ENCODE measurements around the gene CNTNAP4. TPM values are rescaled to one million over a fixed set of nuclear protein-coding genes. Genes with fewer than 3 reads are reported as not detected.

Gene CNTNAP4
- total RNA-seq, 1 donor from 2014 or later, result 1.2 TPM

DNA sequence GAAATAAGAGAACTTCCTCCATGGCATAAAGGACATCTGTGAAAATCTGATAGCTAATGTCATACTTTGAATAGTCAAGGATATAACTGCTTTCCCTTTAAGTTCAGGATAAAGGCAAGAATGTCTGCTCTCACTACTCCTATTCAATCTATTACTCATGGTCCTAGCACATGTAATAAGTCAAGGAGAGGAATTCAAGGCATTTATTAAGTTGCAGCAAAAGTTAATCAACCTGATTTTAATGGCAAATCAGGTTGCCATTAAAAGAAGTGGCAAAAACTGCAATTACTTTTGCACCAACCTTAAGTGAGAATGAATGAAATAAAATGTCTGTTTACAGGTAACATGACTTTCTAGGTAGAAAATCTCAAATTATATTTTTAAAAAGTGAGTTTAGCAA is 225.9 kb downstream of the CNTNAP4 start:
- H3K27me3 Mint-ChIP-seq (ENCODE audit: unreplicated experiment), result no peaks in the 10 kb centered on the region
- H3K4me1 Mint-ChIP-seq (ENCODE audit: low read depth, unreplicated experiment), result no peaks in the 10 kb centered on the region
- TF ChIP-seq, protein P1, sequence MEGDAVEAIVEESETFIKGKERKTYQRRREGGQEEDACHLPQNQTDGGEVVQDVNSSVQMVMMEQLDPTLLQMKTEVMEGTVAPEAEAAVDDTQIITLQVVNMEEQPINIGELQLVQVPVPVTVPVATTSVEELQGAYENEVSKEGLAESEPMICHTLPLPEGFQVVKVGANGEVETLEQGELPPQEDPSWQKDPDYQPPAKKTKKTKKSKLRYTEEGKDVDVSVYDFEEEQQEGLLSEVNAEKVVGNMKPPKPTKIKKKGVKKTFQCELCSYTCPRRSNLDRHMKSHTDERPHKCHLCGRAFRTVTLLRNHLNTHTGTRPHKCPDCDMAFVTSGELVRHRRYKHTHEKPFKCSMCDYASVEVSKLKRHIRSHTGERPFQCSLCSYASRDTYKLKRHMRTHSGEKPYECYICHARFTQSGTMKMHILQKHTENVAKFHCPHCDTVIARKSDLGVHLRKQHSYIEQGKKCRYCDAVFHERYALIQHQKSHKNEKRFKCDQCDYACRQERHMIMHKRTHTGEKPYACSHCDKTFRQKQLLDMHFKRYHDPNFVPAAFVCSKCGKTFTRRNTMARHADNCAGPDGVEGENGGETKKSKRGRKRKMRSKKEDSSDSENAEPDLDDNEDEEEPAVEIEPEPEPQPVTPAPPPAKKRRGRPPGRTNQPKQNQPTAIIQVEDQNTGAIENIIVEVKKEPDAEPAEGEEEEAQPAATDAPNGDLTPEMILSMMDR (IDR thresholded peaks at IDR 0.05; ENCODE audit: partially characterized antibody, unreplicated experiment), result no peak
- no peak overlapping the region for H3K27ac Mint-ChIP-seq (ENCODE audit: unreplicated experiment)
- no peak for DNase-seq
- no peaks in the 10 kb centered on the region for H3K36me3 Mint-ChIP-seq (ENCODE audit: unreplicated experiment)
- no peaks in the 10 kb centered on the region for H3K9me3 Mint-ChIP-seq (ENCODE audit: unreplicated experiment)
- no peak overlapping the region for H3K4me3 Mint-ChIP-seq (ENCODE audit: unreplicated experiment)

DNA sequence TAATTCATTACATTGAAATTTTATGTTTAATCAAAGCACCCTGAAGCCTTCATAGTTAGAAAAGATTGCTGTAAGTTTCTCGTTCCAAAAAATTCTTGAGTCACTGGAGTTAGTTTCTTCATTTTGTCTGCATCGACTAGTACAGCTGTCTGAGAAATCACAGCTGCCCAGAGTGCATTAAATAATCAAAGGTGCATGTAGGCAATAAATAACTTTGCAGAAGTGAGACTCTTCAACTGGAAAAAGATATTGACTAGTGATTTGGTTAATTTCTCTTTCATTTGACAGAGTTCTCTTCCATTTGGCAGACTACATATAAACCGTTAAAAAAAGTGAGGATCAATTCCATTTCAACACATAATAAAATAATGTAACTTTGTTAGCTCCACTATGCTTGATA is 234.0 kb downstream of the CNTNAP4 start:
- Mint-ChIP-seq H3K4me1 (ENCODE audit: low read depth, unreplicated experiment) (no peaks in the 10 kb centered on the region), H3K36me3 (ENCODE audit: unreplicated experiment) (no peaks in the 10 kb centered on the region), H3K4me3 (ENCODE audit: unreplicated experiment) (no peak overlapping the region), H3K27me3 (ENCODE audit: unreplicated experiment) (peaks cover 5% of the 10 kb centered on the region), H3K9me3 (ENCODE audit: unreplicated experiment) (no peaks in the 10 kb centered on the region), H3K27ac (ENCODE audit: unreplicated experiment) (no peak overlapping the region)
- DNase-seq, result no peak
- TF ChIP-seq, protein P1 (IDR thresholded peaks at IDR 0.05; ENCODE audit: partially characterized antibody, unreplicated experiment), result no peak

DNA sequence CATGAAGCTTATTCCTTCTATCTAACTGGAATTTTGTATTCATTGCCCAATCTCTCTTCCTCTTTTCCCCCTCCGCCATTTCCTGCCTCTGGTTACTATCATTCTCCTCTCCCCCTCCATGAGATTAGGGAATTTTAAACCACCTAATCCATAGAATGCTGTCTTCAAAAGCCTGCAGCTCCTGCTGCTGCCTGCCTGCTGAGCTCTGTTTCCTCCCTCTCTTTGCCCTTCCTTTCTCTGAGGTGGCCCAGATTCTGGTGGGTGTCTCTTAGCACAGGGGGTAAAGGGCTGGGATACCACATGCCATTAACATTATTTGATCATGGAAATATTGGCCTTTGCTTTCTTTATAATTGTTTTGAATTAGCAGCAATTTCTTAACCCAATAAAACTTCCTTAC is 241.6 kb downstream of the CNTNAP4 start:
- Mint-ChIP-seq H3K36me3 (ENCODE audit: unreplicated experiment) (no peaks in the 10 kb centered on the region), H3K27ac (ENCODE audit: unreplicated experiment) (no peak overlapping the region)

DNA sequence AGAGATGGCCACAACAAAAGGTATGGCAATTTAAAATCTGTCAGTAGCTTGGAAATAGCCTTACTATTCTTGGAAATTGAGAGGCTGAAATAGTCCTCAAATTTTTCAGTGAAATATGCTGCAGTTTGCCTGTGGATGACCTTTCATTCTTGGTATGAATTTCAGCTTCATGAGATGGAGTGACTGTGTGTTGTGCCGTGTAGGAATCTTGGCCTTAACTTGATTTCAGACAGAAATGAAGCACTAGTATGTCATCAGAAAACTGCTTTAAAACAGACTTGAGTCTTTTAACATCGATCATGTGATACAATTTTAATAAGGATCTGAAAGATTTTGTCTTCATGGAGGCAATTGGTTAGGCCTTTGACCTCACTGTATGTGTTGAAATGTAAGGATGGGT is 247.2 kb downstream of the CNTNAP4 start:
- Mint-ChIP-seq H3K9me3 (ENCODE audit: unreplicated experiment) (peaks cover 2% of the 10 kb centered on the region), H3K27me3 (ENCODE audit: unreplicated experiment) (no peaks in the 10 kb centered on the region), H3K4me3 (ENCODE audit: unreplicated experiment) (no peak overlapping the region), H3K4me1 (ENCODE audit: low read depth, unreplicated experiment) (no peaks in the 10 kb centered on the region), H3K36me3 (ENCODE audit: unreplicated experiment) (no peaks in the 10 kb centered on the region), H3K27ac (ENCODE audit: unreplicated experiment) (no peak overlapping the region)
- TF ChIP-seq, protein P1 (IDR thresholded peaks at IDR 0.05; ENCODE audit: partially characterized antibody, unreplicated experiment), result no peak
- no peak for DNase-seq

More for the DNA sequence above, 241.6 kb downstream of the CNTNAP4 start:
- H3K27me3 Mint-ChIP-seq (ENCODE audit: unreplicated experiment), result peaks cover 2% of the 10 kb centered on the region
- no peaks in the 10 kb centered on the region for H3K4me1 Mint-ChIP-seq (ENCODE audit: low read depth, unreplicated experiment)
- H3K4me3 Mint-ChIP-seq (ENCODE audit: unreplicated experiment), result no peak overlapping the region
- DNase-seq, result no peak
- H3K9me3 Mint-ChIP-seq (ENCODE audit: unreplicated experiment), result no peaks in the 10 kb centered on the region
- TF ChIP-seq, protein P1 (IDR thresholded peaks at IDR 0.05; ENCODE audit: partially characterized antibody, unreplicated experiment), result no peak

DNA sequence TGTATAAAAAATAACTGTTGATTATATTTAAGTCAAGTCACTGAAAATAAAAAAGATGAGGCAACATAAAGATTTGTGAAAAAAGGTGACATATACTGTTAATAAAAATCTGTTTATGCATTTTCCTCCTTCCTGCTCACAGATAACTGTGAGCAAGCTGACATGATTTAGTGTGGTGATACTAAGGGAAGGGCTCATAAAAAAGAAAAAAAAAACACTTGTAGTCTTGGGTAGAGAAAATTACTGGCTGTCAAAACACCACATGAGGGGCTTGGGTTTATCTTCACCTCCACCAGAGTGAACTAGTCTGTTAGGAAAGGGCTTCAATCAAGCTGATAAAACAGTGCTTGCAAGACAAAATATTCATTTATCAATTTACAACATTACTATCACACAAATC is 247.6 kb downstream of the CNTNAP4 start:
- Mint-ChIP-seq H3K4me3 (ENCODE audit: unreplicated experiment) (no peak overlapping the region), H3K36me3 (ENCODE audit: unreplicated experiment) (no peaks in the 10 kb centered on the region), H3K9me3 (ENCODE audit: unreplicated experiment) (peaks cover 2% of the 10 kb centered on the region), H3K27ac (ENCODE audit: unreplicated experiment) (no peak overlapping the region), H3K27me3 (ENCODE audit: unreplicated experiment) (no peaks in the 10 kb centered on the region), H3K4me1 (ENCODE audit: low read depth, unreplicated experiment) (no peaks in the 10 kb centered on the region)
- TF ChIP-seq, protein P1 (IDR thresholded peaks at IDR 0.05; ENCODE audit: partially characterized antibody, unreplicated experiment), result no peak
- DNase-seq, result no peak

Measured in glutamatergic neuron (in vitro differentiated cells).